H7 (cell line): ENCODE data around the gene NAA80. TPM values are rescaled to one million over a fixed set of nuclear protein-coding genes. Genes with fewer than 3 reads are reported as not detected.

Experiments
- DNase-seq: peaks from one replicate; pipeline ENCODE4 v3.0.0; 2012
- H3K27me3 ChIP-seq: 2 replicates; pipeline ENCODE4 v1.6.0; 2011; ENCODE audit warnings: mild to moderate bottlenecking, low read length; ENCODE audit not compliant: control insufficient read depth, insufficient read depth
- H3K36me3 ChIP-seq: replicated peaks from 2 replicates; pipeline ENCODE4 v1.5.1; 2011; ENCODE audit warnings: low read length; ENCODE audit not compliant: control insufficient read depth, insufficient read depth
- H3K4me3 ChIP-seq: 2 replicates; pipeline ENCODE4 v1.5.1; 2011; ENCODE audit warnings: low read depth, mild to moderate bottlenecking, control low read depth, low read length, moderate library complexity; ENCODE audit not compliant: insufficient read depth
- total RNA-seq: library from RNA; depleted of rRNA; stranded (reverse); fragments of >200 nt; shearing (Covaris generic); gene quantifications from 2 replicates; pipeline ENCODE4 v1.2.3, GENCODE V29; 2014; rRNA removed

The NAA80 gene
- total RNA-seq = 23.7 and 28.3 TPM in 2 replicates

- Histone ChIP-seq H3K27me3 (no peaks in the 10 kb centered on the region), H3K4me3 (peak within 1 kb of the TSS; percentile 98), H3K36me3 (no peaks in the 10 kb centered on the region)
- DNase-seq = peak; percentile 100
Observed at GRCh38 chr3:50298836-50299637, at the start of gene NAA80, which contains the start of gene HYAL3. Gene NAA80, minus strand, starts transcription at chr3:50299405. Its CDS starts 1,942 bp downstream, at chr3:50297463. Gene HYAL3, minus strand, starts transcription at chr3:50299405. Its CDS starts 3,803 bp downstream, at chr3:50295602.

- peak; percentile 88 for DNase-seq
- Histone ChIP-seq H3K27me3 (peaks cover 24% of the 10 kb centered on the region), H3K36me3 (peaks cover 8% of the 10 kb centered on the region), H3K4me3 (no peak overlapping the region)
Observed at GRCh38 chr3:50347187-50347813, 48.1 kb upstream of the NAA80 start.

GRCh38 chr3:50345586-50346234 lies 46.5 kb upstream of the NAA80 start, which contains the start of gene ZMYND10:
Gene ZMYND10, minus strand, starts transcription at chr3:50345732. Its CDS starts 153 bp downstream, at chr3:50345579.
- Histone ChIP-seq H3K36me3 (peaks cover 8% of the 10 kb centered on the region), H3K27me3 (peaks cover 36% of the 10 kb centered on the region), H3K4me3 (peak within 1 kb of the TSS; percentile 47)
- peak; percentile 100 for DNase-seq

GRCh38 chr3:50345008-50345407 lies 45.8 kb upstream of the NAA80 start:
- no peak for DNase-seq
- Histone ChIP-seq H3K4me3 (no peak overlapping the region), H3K36me3 (peaks cover 8% of the 10 kb centered on the region), H3K27me3 (peaks cover 43% of the 10 kb centered on the region)

- peaks cover 3% of the 10 kb centered on the region; the same call in 1 of the 2 replicates for H3K36me3 ChIP-seq
- peaks cover 53% of the 10 kb centered on the region for H3K27me3 ChIP-seq
- H3K4me3 ChIP-seq = no peak overlapping the region
- DNase-seq = peak; percentile 83
Observed at GRCh38 chr3:50342813-50343633, 43.8 kb upstream of the NAA80 start.

- H3K36me3 ChIP-seq = no peaks in the 10 kb centered on the region
- H3K27me3 ChIP-seq = peaks cover 53% of the 10 kb centered on the region
- no peak for DNase-seq
- no peak overlapping the region for H3K4me3 ChIP-seq
Observed at GRCh38 chr3:50341996-50342650, 42.9 kb upstream of the NAA80 start.

- DNase-seq = peak; percentile 56
- Histone ChIP-seq H3K27me3 (peaks cover 53% of the 10 kb centered on the region), H3K36me3 (no peaks in the 10 kb centered on the region), H3K4me3 (no peak overlapping the region)
Observed at GRCh38 chr3:50341537-50341936, 42.3 kb upstream of the NAA80 start.

GRCh38 chr3:50340448-50341329 lies 41.5 kb upstream of the NAA80 start, which contains the start of gene RASSF1:
Gene RASSF1, minus strand, starts transcription at chr3:50340836. Its CDS starts 31 bp downstream, at chr3:50340805.
- H3K27me3 ChIP-seq = peaks cover 47% of the 10 kb centered on the region
- DNase-seq = peak; percentile 91
- H3K4me3 ChIP-seq = peak within 1 kb of the TSS; percentile 58
- H3K36me3 ChIP-seq = no peaks in the 10 kb centered on the region

GRCh38 chr3:50340147-50340447 lies 40.9 kb upstream of the NAA80 start:
- peak overlapping the region; percentile 58 for H3K4me3 ChIP-seq
- no peaks in the 10 kb centered on the region for H3K36me3 ChIP-seq
- no peak for DNase-seq
- peaks cover 43% of the 10 kb centered on the region for H3K27me3 ChIP-seq

GRCh38 chr3:50339485-50340146 lies 40.4 kb upstream of the NAA80 start:
- H3K4me3 ChIP-seq = no peak overlapping the region
- H3K36me3 ChIP-seq = no peaks in the 10 kb centered on the region; the same call in 1 of the 2 replicates
- DNase-seq = no peak
- peaks cover 39% of the 10 kb centered on the region for H3K27me3 ChIP-seq

- Histone ChIP-seq H3K4me3 (no peak overlapping the region), H3K27me3 (peaks cover 38% of the 10 kb centered on the region)
- DNase-seq = no peak
Observed at GRCh38 chr3:50338965-50339364, 39.8 kb upstream of the NAA80 start.

GRCh38 chr3:50337175-50337861 lies 38.1 kb upstream of the NAA80 start:
- H3K36me3 ChIP-seq = peaks cover 4% of the 10 kb centered on the region
- H3K4me3 ChIP-seq = peak overlapping the region; percentile 98
- H3K27me3 ChIP-seq = peaks cover 29% of the 10 kb centered on the region
- DNase-seq = peak; percentile 100

More at GRCh38 chr3:50338965-50339364, 39.8 kb upstream of the NAA80 start:
- peaks cover 4% of the 10 kb centered on the region for H3K36me3 ChIP-seq
